ENCODE measurements around the gene NASP.
"Not testable (repeated sequence)": the region's sequence is repeated elsewhere in the genome, so short reads cannot be mapped to it uniquely, and the experiment has no call there.

The NASP gene

DNA sequence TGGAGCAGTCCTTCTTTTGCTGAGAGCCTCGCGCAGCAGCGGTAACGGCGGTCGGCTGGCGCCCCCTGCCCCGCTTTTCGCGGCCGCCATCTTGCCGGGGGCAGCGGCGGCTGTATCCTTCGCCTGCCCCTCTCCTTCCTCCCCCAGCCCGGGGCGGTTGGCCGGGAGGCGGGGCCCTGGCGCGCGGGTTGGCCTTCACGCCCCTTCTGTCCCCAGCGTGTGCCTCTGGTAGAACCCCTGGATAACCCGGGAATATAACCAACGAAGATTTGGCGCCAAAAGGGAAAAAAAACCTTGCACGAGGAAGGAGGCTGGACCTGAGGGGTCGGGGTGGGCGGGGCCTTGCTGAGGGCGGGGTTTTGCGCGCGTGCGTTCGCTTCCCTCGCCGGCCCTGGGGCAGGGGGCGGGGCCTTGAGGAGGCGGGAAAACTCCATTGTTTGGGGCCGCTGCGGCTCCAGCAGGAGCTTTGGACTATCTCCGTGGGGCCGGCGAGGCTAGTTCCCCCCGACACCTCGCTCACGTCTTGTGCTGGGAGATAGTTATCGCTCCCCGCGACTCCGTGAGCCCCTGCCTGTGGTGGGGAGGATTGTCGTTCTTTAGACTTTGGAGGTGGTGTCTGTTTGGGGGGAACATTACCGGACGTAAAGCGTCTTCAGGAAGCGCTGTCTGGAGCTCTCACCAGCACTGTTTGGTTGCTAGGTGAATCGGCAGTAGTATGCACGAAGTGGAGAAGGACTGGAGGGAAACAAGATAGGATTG, 689 bp downstream of the NASP start:
- peak overlapping the region; percentile 84 for H3K4me3 ChIP-seq (ENCODE audit: low read depth, low read length)
- TF ChIP-seq, protein P1, sequence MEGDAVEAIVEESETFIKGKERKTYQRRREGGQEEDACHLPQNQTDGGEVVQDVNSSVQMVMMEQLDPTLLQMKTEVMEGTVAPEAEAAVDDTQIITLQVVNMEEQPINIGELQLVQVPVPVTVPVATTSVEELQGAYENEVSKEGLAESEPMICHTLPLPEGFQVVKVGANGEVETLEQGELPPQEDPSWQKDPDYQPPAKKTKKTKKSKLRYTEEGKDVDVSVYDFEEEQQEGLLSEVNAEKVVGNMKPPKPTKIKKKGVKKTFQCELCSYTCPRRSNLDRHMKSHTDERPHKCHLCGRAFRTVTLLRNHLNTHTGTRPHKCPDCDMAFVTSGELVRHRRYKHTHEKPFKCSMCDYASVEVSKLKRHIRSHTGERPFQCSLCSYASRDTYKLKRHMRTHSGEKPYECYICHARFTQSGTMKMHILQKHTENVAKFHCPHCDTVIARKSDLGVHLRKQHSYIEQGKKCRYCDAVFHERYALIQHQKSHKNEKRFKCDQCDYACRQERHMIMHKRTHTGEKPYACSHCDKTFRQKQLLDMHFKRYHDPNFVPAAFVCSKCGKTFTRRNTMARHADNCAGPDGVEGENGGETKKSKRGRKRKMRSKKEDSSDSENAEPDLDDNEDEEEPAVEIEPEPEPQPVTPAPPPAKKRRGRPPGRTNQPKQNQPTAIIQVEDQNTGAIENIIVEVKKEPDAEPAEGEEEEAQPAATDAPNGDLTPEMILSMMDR (IDR thresholded peaks at IDR 0.05; ENCODE audit: low read depth, low read length, missing control alignments), result peak; percentile 22
- peak; percentile 51 for DNase-seq (ENCODE audit: low read depth)

DNA sequence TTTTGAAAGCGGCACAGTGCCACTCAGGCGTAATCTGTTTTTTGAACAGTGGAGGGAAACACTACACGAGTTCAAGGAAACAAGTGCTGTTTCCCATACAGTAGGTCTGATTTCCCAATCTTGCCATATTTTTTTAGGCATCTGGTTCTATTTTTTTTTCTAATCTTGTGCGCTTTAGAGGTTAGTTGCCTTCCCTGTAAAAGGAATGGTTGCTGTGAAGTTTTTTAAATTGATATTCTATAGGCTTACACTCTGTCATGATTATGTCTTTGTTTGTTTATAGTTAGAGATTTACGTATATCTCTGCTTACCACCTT, 1.2 kb downstream of the NASP start:
- peak overlapping the region; percentile 84 for H3K4me3 ChIP-seq (ENCODE audit: low read depth, low read length)
- no peak for DNase-seq (ENCODE audit: low read depth)
- TF ChIP-seq, protein P1 (IDR thresholded peaks at IDR 0.05; ENCODE audit: low read depth, low read length, missing control alignments), result no peak

DNA sequence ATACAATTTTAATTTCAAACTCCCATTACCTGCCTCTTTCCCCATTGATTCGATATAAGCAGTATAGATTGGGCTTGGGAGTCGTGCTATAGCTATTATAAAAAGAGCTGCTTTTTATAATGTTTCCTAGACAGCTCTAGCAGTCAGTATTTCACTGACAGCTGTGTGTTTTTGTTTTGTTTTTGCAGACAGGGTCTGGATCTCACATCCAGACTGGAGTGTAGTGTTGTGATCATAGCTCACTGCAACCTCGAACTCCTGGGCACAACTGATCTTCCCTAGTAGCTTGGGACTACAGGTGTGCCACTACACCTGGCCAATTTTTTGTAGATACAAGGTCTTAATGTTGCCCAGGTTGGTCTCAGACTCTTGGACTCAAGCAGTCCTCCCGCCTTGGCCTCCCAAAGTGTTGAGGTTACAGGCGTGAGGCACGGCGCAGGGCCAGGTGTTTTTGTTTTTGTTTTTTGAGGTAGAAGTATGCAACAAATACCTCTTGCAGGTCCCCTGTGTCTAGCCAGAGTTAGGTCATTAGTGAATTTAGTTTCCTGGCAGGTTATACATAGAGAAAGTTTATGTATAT, 1.7 kb downstream of the NASP start:
- TF ChIP-seq, protein P1 (IDR thresholded peaks at IDR 0.05; ENCODE audit: low read depth, low read length, missing control alignments), result no peak
- DNase-seq (ENCODE audit: low read depth), result no peak
- peak overlapping the region; percentile 84 for H3K4me3 ChIP-seq (ENCODE audit: low read depth, low read length)

DNA sequence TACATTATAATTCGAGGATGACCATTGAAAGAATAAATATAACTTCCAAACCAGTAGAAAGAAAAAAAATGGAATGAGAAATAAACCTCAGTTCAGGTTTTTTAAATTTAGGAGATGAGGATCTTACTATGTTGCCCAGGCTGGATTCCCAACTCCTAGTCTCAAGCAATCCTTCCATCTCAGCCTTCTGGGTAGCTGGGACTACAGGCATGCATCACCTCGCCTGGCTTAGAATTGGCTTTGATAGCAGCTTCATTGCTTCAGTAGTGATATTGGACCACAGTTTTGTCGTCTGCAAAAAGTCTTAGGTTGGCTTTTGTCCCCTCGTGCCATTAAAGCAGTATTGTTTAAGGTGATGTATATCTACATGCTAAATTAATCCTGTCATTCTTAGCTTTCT, 2.9 kb downstream of the NASP start:
- peak overlapping the region; percentile 18; the same call in 1 of the 2 replicates for H3K4me3 ChIP-seq (ENCODE audit: low read depth, low read length)
- TF ChIP-seq, protein P1 (IDR thresholded peaks at IDR 0.05; ENCODE audit: low read depth, low read length, missing control alignments), result no peak
- no peak for DNase-seq (ENCODE audit: low read depth)

DNA sequence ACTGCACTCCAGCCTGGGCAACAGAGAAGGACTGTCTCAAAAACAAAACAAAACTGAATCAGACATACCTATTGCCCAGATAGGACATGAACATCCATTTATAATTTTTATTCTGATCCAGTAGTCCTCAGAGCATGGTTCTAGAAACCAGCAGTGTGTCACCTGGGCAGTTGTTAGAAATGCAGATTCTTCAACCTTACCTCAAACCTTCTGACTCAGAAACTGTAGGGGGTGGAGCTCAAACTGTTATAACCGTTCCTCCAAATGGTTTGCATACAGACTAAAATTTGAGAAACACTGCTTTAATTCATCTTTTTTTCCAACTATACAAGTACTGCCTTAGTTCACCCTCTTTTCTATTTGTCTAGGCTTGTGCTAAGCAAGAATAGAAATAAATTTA, 6.0 kb downstream of the NASP start:
- H3K4me3 ChIP-seq (ENCODE audit: low read depth, low read length), result no peak overlapping the region
- DNase-seq (ENCODE audit: low read depth), result no peak
- TF ChIP-seq, protein P1 (IDR thresholded peaks at IDR 0.05; ENCODE audit: low read depth, low read length, missing control alignments), result no peak

DNA sequence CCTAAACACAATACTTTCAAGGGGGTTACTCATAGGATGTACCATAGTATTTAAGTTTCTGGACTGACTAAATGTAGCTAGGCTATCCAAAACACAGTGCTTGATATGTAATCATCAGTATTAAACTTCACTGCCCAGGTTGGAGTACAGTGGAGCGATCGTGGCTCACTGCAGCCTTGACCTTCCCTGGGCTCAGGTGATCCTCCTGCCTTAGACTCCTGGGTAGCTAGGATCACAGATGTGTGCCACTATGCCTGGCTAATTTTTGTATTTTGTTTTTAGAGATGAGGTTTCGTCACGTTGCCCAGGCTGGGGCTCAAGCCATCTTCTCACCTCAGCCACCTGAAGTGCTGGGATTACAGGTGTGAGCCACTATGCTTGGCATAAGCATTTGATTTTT, 10.6 kb downstream of the NASP start:
- TF ChIP-seq, protein P1 (IDR thresholded peaks at IDR 0.05; ENCODE audit: low read depth, low read length, missing control alignments), result no peak
- H3K4me3 ChIP-seq (ENCODE audit: low read depth, low read length), result no peak overlapping the region
- no peak for DNase-seq (ENCODE audit: low read depth)

- not testable (repeated sequence) for H3K4me3 ChIP-seq (ENCODE audit: low read depth, low read length); DNase-seq (ENCODE audit: low read depth)
These were observed 12.9 kb downstream of the NASP start for GRCh38 chr1:45596765-45597164.

All from GM12864 (cell line).